OCI-LY1 (cell line): ENCODE results near the gene COX6B1.

Experiments
- H2AFZ ChIP-seq: fragments of 200-600 bp; sonication (generic), shearing (Covaris generic); 2 replicates; pipeline ENCODE4 v1.6.0; 2014; ENCODE audit warnings: antibody characterized with exemption, mild to moderate bottlenecking, low read length
- H3F3A ChIP-seq: fragments of 200-600 bp; sonication (generic), shearing (Covaris generic); 2 replicates; pipeline ENCODE4 v1.6.0; 2014; ENCODE audit warnings: mild to moderate bottlenecking, antibody characterized with exemption, low read length, moderate library complexity; ENCODE audit not compliant: insufficient read depth
- H3K27ac ChIP-seq: fragments of 200-600 bp; sonication (generic); 2 replicates; pipeline ENCODE4 v1.5.1; 2014; ENCODE audit warnings: low read length, mixed run types, mild to moderate bottlenecking, low read depth; ENCODE audit not compliant: poor library complexity, severe bottlenecking
- H3K27me3 ChIP-seq: fragments of 200-600 bp; sonication (generic); 2 replicates; pipeline ENCODE4 v1.6.0; 2014; ENCODE audit warnings: antibody characterized with exemption, mild to moderate bottlenecking, low read length, moderate library complexity; ENCODE audit not compliant: insufficient read depth
- H3K36me3 ChIP-seq: fragments of 200-600 bp; sonication (generic); 2 replicates; pipeline ENCODE4 v1.6.1; 2014; ENCODE audit warnings: mild to moderate bottlenecking, antibody characterized with exemption, low read length, moderate library complexity, mixed read lengths; ENCODE audit not compliant: insufficient read depth
- H3K4me1 ChIP-seq: fragments of 200-600 bp; sonication (generic); 2 replicates; pipeline ENCODE4 v1.5.1; 2014; ENCODE audit warnings: mild to moderate bottlenecking, low read length, moderate library complexity; ENCODE audit not compliant: insufficient read depth, severe bottlenecking
- H3K4me2 ChIP-seq: fragments of 200-600 bp; sonication (generic), shearing (Covaris generic); 2 replicates; pipeline ENCODE4 v1.6.1; 2014; ENCODE audit warnings: low read length
- H3K4me3 ChIP-seq: fragments of 200-600 bp; sonication (generic); 2 replicates; pipeline ENCODE4 v1.5.1; 2014; ENCODE audit warnings: low read length, low read depth, mild to moderate bottlenecking, mixed read lengths; ENCODE audit not compliant: poor library complexity, severe bottlenecking
- H3K79me2 ChIP-seq: fragments of 200-600 bp; shearing (Covaris generic); 2 replicates; pipeline ENCODE4 v1.6.1; 2016; ENCODE audit warnings: mixed run types, low read length, mixed read lengths; ENCODE audit not compliant: insufficient read depth
- H3K9ac ChIP-seq: fragments of 200-600 bp; sonication (generic), shearing (Covaris generic); 2 replicates; pipeline ENCODE4 v1.6.1; 2014; ENCODE audit warnings: mild to moderate bottlenecking, low read length, mixed read lengths
- H3K9me2 ChIP-seq: fragments of 200-600 bp; sonication (generic), shearing (Covaris generic); 2 replicates; pipeline ENCODE4 v1.6.1; 2014; ENCODE audit warnings: low read depth, mild to moderate bottlenecking, low read length, mixed read lengths
- H3K9me3 ChIP-seq: fragments of 200-600 bp; shearing (Covaris generic); 2 replicates; pipeline ENCODE4 v1.6.1; 2014; ENCODE audit warnings: low read length, mixed read lengths
- H4K20me1 ChIP-seq: fragments of 200-600 bp; sonication (generic), shearing (Covaris generic); 2 replicates; pipeline ENCODE4 v1.6.0; 2016; ENCODE audit warnings: mild to moderate bottlenecking, low read length; ENCODE audit not compliant: insufficient read depth
- EZH2 ChIP-seq: fragments of 200-600 bp; sonication (generic), shearing (Covaris generic); IDR thresholded peaks from 2 replicates; pipeline ENCODE4 v1.8.0; 2017; ENCODE audit warnings: borderline replicate concordance, mixed run types, mild to moderate bottlenecking, antibody characterized with exemption, low read length, moderate library complexity, mixed read lengths
- TF ChIP-seq, protein P1 (sequence below): fragments of 200-600 bp; sonication (generic), shearing (Covaris generic); IDR thresholded peaks from 2 replicates; pipeline ENCODE4 v1.5.1; 2017; ENCODE audit warnings: mild to moderate bottlenecking, antibody characterized with exemption, low read length, moderate library complexity, mixed read lengths

COX6B1 gene

DNA sequence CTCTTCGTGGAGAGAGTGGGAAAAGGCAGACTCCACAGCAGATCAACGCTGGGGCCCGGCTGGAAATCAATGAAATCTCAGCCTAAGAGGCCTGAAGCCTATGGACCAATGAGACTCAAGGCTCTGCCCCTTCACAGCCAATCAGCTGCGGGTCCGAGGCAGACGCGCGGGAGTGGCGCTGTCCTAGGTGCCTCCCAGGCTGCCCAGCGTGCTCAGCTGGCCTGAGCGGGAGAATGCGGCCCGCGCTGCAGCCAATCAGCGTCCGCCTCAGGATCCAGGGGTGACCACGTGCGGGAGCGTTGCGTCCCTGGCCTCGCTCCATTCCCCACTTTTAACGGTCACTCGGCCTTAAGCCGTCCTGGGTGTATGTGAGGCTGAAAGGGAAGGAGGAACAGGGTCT lies 56.1 kb downstream of the COX6B1 start, which contains the start of gene ZBTB32:
Gene ZBTB32, plus strand, starts transcription at position 341 of the 400 bp plus-strand sequence. CDS start 10,069 bp downstream, outside the sequence.
- H3K9me3 ChIP-seq: no peaks in the 10 kb centered on the region
- no peaks in the 10 kb centered on the region for H3K9me2 ChIP-seq
- TF ChIP-seq, protein P1, sequence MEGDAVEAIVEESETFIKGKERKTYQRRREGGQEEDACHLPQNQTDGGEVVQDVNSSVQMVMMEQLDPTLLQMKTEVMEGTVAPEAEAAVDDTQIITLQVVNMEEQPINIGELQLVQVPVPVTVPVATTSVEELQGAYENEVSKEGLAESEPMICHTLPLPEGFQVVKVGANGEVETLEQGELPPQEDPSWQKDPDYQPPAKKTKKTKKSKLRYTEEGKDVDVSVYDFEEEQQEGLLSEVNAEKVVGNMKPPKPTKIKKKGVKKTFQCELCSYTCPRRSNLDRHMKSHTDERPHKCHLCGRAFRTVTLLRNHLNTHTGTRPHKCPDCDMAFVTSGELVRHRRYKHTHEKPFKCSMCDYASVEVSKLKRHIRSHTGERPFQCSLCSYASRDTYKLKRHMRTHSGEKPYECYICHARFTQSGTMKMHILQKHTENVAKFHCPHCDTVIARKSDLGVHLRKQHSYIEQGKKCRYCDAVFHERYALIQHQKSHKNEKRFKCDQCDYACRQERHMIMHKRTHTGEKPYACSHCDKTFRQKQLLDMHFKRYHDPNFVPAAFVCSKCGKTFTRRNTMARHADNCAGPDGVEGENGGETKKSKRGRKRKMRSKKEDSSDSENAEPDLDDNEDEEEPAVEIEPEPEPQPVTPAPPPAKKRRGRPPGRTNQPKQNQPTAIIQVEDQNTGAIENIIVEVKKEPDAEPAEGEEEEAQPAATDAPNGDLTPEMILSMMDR: no peak
- TF ChIP-seq EZH2: no peak
- no peaks in the 10 kb centered on the region for H3K79me2 ChIP-seq
- H3F3A ChIP-seq: no peaks in the 10 kb centered on the region
- H3K4me1 ChIP-seq: peaks cover 8% of the 10 kb centered on the region
- no peak within 1 kb of the TSS for H3K9ac ChIP-seq
- no peak within 1 kb of the TSS for H3K4me2 ChIP-seq
- no peaks in the 10 kb centered on the region for H4K20me1 ChIP-seq
- no peaks in the 10 kb centered on the region for H3K36me3 ChIP-seq
- H3K27me3 ChIP-seq: no peaks in the 10 kb centered on the region
- H2AFZ ChIP-seq: no peak within 1 kb of the TSS
- no peak within 1 kb of the TSS for H3K27ac ChIP-seq
- H3K4me3 ChIP-seq: no peak within 1 kb of the TSS
